ENCODE measurements around the gene LRRC58.

DNA sequence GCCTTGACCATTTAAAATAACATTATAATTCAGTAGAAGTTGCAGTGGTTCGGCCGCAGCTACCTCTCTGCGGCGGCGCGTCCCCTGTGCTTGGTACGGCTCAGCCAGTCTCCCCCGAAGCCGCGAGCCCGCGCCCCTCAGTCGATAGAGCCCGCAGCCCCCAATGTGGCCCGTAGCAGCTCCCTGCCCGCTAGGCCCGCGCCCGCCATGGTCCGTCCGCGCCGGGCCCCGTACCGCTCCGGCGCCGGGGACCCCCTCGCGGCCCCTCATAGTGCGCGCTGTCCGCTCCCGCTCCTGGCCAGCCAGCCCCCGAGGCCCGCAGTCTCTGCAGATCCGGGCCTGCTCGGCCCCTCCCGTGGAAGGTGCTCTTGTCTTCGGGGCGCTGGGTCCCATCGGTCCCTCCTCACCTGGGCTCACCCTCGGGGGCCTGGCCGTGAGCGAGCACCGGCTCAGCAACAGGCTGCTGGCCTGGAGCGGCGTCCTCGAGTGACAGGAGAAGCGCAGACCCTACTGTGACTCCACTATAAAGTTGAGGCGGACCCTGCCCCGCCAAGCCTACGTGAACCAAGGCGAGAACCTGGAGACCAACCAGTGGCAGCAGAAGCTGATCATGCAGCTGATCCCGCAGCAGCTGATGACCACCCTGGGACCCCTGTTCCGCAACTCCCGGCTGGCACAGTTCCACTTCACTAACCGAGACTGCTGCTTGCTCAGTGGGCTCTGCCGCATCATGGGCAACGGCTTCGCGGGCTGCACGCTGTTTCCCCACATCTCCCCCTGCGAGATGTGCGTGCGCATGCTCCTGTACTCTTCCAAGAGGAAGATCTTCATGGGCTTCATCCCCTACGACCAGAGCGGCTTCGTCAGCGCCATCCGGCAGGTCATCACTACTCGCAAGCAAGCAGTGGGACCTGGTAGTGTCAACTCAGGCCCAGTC, 42.4 kb downstream of the LRRC58 start:
- TF ChIP-seq, protein P1, sequence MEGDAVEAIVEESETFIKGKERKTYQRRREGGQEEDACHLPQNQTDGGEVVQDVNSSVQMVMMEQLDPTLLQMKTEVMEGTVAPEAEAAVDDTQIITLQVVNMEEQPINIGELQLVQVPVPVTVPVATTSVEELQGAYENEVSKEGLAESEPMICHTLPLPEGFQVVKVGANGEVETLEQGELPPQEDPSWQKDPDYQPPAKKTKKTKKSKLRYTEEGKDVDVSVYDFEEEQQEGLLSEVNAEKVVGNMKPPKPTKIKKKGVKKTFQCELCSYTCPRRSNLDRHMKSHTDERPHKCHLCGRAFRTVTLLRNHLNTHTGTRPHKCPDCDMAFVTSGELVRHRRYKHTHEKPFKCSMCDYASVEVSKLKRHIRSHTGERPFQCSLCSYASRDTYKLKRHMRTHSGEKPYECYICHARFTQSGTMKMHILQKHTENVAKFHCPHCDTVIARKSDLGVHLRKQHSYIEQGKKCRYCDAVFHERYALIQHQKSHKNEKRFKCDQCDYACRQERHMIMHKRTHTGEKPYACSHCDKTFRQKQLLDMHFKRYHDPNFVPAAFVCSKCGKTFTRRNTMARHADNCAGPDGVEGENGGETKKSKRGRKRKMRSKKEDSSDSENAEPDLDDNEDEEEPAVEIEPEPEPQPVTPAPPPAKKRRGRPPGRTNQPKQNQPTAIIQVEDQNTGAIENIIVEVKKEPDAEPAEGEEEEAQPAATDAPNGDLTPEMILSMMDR (IDR thresholded peaks at IDR 0.05): no peak
- TF ChIP-seq, protein P2, sequence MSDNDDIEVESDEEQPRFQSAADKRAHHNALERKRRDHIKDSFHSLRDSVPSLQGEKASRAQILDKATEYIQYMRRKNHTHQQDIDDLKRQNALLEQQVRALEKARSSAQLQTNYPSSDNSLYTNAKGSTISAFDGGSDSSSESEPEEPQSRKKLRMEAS (IDR thresholded peaks at IDR 0.05): no peak
- no peak for TF ChIP-seq FOXS1 (CRISPR knock-in tag; IDR thresholded peaks at IDR 0.05)
- no peak for TF ChIP-seq RAD21 (conservative IDR thresholded peaks at IDR 0.05 in 1 of 2, IDR thresholded peaks at IDR 0.05 in 1 of 2)
- TF ChIP-seq POLR2AphosphoS2 (conservative IDR thresholded peaks at IDR 0.05; ENCODE audit: low read length): no peak
- no peak for TF ChIP-seq POLR2A (IDR thresholded peaks at IDR 0.05; ENCODE audit: low read length)
- TF ChIP-seq CEBPB (IDR thresholded peaks at IDR 0.05): no peak
- no peak for TF ChIP-seq JUNB (IDR thresholded peaks at IDR 0.05)
- TF ChIP-seq EP300 (IDR thresholded peaks at IDR 0.05): no peak
- TF ChIP-seq, protein P3, sequence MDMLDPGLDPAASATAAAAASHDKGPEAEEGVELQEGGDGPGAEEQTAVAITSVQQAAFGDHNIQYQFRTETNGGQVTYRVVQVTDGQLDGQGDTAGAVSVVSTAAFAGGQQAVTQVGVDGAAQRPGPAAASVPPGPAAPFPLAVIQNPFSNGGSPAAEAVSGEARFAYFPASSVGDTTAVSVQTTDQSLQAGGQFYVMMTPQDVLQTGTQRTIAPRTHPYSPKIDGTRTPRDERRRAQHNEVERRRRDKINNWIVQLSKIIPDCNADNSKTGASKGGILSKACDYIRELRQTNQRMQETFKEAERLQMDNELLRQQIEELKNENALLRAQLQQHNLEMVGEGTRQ (IDR thresholded peaks at IDR 0.05): no peak
- TF ChIP-seq RFX5 (IDR thresholded peaks at IDR 0.05): no peak
- TF ChIP-seq, protein P4, sequence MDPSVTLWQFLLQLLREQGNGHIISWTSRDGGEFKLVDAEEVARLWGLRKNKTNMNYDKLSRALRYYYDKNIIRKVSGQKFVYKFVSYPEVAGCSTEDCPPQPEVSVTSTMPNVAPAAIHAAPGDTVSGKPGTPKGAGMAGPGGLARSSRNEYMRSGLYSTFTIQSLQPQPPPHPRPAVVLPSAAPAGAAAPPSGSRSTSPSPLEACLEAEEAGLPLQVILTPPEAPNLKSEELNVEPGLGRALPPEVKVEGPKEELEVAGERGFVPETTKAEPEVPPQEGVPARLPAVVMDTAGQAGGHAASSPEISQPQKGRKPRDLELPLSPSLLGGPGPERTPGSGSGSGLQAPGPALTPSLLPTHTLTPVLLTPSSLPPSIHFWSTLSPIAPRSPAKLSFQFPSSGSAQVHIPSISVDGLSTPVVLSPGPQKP (IDR thresholded peaks at IDR 0.05; ENCODE audit: low read depth, low read length): no peak
- TF ChIP-seq KDM1A (IDR thresholded peaks at IDR 0.05; ENCODE audit: low read depth): no peak

Measured in A549 (cell line).